CD4-positive, CD25-positive, alpha-beta regulatory T cell (primary cell): ENCODE data around the gene HTR1A. TPM values are rescaled to one million over a fixed set of nuclear protein-coding genes. Genes with fewer than 3 reads are reported as not detected.

Source experiments
- ATAC-seq, 2 donors: fragments of 150-1000 bp; cut with Tn5 transposase; one replicate each; pipeline ENCODE4 v1.10.0; 2021; ENCODE audit warnings: low read depth in 2 of 2, moderate number of reproducible peaks in 2 of 2, moderate library complexity in 1 of 2
- DNase-seq, 3 donors: peaks; one replicate each; pipeline versions ENCODE4 v3.0.0 to v3.0.0-alpha.2; 2012 to 2022; ENCODE audit warnings: mixed read lengths in 1 of 3
- H3K27ac ChIP-seq: one replicate; pipeline ENCODE4 v1.7.0; 2013; ENCODE audit warnings: mild to moderate bottlenecking, low read length; ENCODE audit not compliant: insufficient read depth, poor library complexity, severe bottlenecking
- H3K27me3 ChIP-seq: one replicate; pipeline ENCODE4 v1.7.0; 2013; ENCODE audit warnings: low read length; ENCODE audit not compliant: control insufficient read depth, insufficient read depth
- H3K36me3 ChIP-seq: one replicate; pipeline ENCODE4 v1.7.0; 2013; ENCODE audit warnings: mild to moderate bottlenecking, low read length, moderate library complexity; ENCODE audit not compliant: control insufficient read depth, insufficient read depth
- H3K4me1 ChIP-seq: 2 replicates; pipeline ENCODE4 v1.7.0; 2013; ENCODE audit warnings: mild to moderate bottlenecking, low read length; ENCODE audit not compliant: insufficient read depth, control insufficient read depth, poor library complexity, severe bottlenecking
- H3K4me3 ChIP-seq: one replicate; pipeline ENCODE4 v1.7.0; 2013; ENCODE audit warnings: low read depth, mild to moderate bottlenecking, low read length, moderate library complexity
- H3K9me3 ChIP-seq, 2 experiments: 1 replicate in 1 of 2; 2 replicates in 1 of 2; pipeline ENCODE4 v1.7.0; 2013; ENCODE audit warnings: low read length in 2 of 2, mild to moderate bottlenecking in 1 of 2, moderate library complexity in 1 of 2; ENCODE audit not compliant: control insufficient read depth in 2 of 2
- H3K27ac Mint-ChIP-seq, 3 donors: one replicate each; pipeline ENCODE4 v1.8.0; 2020 to 2022; ENCODE audit warnings: mild to moderate bottlenecking in 3 of 3, mixed read lengths in 3 of 3, moderate library complexity in 2 of 3
- H3K27me3 Mint-ChIP-seq: one replicate; pipeline ENCODE4 v1.8.0; 2022; ENCODE audit warnings: mild to moderate bottlenecking, mixed read lengths
- H3K36me3 Mint-ChIP-seq: one replicate; pipeline ENCODE4 v1.8.0; 2020; ENCODE audit warnings: mixed read lengths
- H3K4me1 Mint-ChIP-seq, 4 donors: one replicate each; pipeline ENCODE4 v1.8.0; 2020 to 2022; ENCODE audit warnings: mixed read lengths in 4 of 4, mild to moderate bottlenecking in 1 of 4
- H3K4me3 Mint-ChIP-seq, 4 donors: one replicate each; pipeline ENCODE4 v1.8.0; 2020 to 2022; ENCODE audit warnings: mild to moderate bottlenecking in 4 of 4, mixed read lengths in 4 of 4, moderate library complexity in 3 of 4
- H3K9me3 Mint-ChIP-seq, 7 donors: one replicate each; pipeline ENCODE4 v1.8.0; 2020 to 2022; ENCODE audit warnings: mixed read lengths in 7 of 7, mild to moderate bottlenecking in 3 of 7, moderate library complexity in 2 of 7
- polyA plus RNA-seq, 4 donors: library from polyadenylated mRNA; unstranded; fragments of 300-500 nt; fragmentation: Illumina TruSeq; gene quantifications; one replicate each; pipeline ENCODE4 v1.2.3, GENCODE V29; 2021
- total RNA-seq: library from RNA; stranded (reverse); gene quantifications from one replicate; pipeline ENCODE4 v1.2.3, GENCODE V29; 2022

The HTR1A gene
- total and polyA plus RNA-seq, 5 donors from 2014 or later: not detected

GRCh38 chr5:63928451-63928850 is 33.8 kb downstream of the HTR1A start:
- H3K4me3 ChIP-seq: no peak overlapping the region
- Mint-ChIP-seq H3K27me3 (no peaks in the 10 kb centered on the region), H3K27ac (no peak overlapping the region), H3K36me3 (no peaks in the 10 kb centered on the region), H3K9me3 (peaks cover 3 to 8% (median 7%) of the 10 kb centered on the region in 7 donors), H3K4me3 (no peak overlapping the region), H3K4me1 (no peaks in the 10 kb centered on the region)
- DNase-seq (no peak), ATAC-seq (no peak)
- peaks cover 0 to 2% of the 10 kb centered on the region in 2 experiments for H3K9me3 ChIP-seq
- H3K27me3 ChIP-seq: no peaks in the 10 kb centered on the region
- no peaks in the 10 kb centered on the region for H3K36me3 ChIP-seq
- no peak overlapping the region for H3K27ac ChIP-seq
- no peaks in the 10 kb centered on the region for H3K4me1 ChIP-seq

DNA sequence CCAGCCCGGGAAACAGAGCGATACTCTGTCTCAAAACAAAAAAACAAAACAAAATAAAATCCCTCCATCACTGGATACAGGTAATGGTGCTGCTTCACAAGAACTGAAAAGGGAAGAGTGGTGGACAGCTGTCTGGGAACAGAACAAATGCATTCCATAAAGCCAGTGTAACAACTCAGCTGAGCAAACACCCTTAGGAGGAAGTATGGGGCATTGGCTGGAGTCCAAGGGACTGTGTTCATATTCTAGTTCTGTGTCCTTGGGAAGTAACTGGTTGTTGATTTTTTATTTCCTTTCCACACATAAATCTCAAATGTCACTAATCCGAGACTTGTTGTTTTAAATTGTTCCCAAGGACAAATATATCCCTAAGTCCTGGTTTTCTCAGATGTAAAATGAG is 38.3 kb downstream of the HTR1A start:
- Histone ChIP-seq H3K27me3 (no peaks in the 10 kb centered on the region), H3K36me3 (no peaks in the 10 kb centered on the region), H3K27ac (no peak overlapping the region), H3K9me3 (peaks cover 0 to 6% of the 10 kb centered on the region in 2 experiments), H3K4me3 (no peak overlapping the region), H3K4me1 (no peaks in the 10 kb centered on the region)
- no peak overlapping the region for H3K4me3 Mint-ChIP-seq
- H3K36me3 Mint-ChIP-seq: no peaks in the 10 kb centered on the region
- no peaks in the 10 kb centered on the region for H3K4me1 Mint-ChIP-seq
- ATAC-seq (no peak), DNase-seq (no peak)
- no peak overlapping the region for H3K27ac Mint-ChIP-seq
- peaks cover 3 to 16% (median 7%) of the 10 kb centered on the region in 7 donors for H3K9me3 Mint-ChIP-seq
- H3K27me3 Mint-ChIP-seq: no peaks in the 10 kb centered on the region

DNA sequence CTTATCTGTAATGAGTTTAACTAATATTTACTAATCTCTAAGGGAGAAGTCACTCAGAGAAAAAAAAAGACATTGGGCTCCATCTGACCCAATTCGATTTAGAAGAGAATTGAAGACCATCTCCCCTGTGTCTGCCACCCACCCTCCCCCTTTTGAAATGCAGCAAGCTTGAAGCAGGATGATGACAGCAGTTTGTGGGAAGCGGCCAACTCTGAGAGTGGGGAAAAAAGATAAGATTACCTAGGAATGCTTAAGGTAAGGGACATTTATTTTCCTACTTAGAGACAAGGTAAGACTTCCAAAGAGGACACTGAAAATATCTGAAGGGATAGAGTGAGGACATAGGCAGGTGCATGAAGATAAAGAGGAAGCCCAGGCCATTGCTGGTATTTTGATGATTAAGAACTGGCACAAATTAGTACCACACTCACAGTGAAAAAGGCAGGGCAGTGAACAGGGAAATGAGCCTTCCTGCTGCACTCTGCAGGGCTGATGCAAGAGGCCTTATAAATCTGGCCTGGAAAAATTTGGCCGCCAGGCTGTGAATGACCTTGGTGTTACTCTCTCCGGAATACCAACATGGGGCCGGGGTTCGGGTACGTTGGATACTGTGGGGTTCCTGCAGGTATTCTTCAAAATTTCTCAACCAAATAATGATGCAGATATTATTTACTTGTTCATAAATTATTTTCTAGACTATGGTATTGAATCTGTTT is 42.3 kb downstream of the HTR1A start:
- no peak overlapping the region for H3K4me3 ChIP-seq
- peaks cover 0 to 6% of the 10 kb centered on the region in 2 experiments for H3K9me3 ChIP-seq
- no peaks in the 10 kb centered on the region for H3K27me3 ChIP-seq
- no peak overlapping the region for H3K27ac Mint-ChIP-seq
- DNase-seq: no peak
- ATAC-seq: no peak
- H3K36me3 Mint-ChIP-seq: no peaks in the 10 kb centered on the region
- H3K36me3 ChIP-seq: no peaks in the 10 kb centered on the region
- no peak overlapping the region for H3K4me3 Mint-ChIP-seq
- H3K27me3 Mint-ChIP-seq: no peaks in the 10 kb centered on the region
- no peak overlapping the region for H3K27ac ChIP-seq
- no peaks in the 10 kb centered on the region for H3K4me1 ChIP-seq
- H3K9me3 Mint-ChIP-seq: peaks cover 0 to 13% (median 6%) of the 10 kb centered on the region in 7 donors
- no peaks in the 10 kb centered on the region for H3K4me1 Mint-ChIP-seq

GRCh38 chr5:63916786-63917185 is 45.5 kb downstream of the HTR1A start:
- no peak overlapping the region for H3K27ac Mint-ChIP-seq
- H3K4me1 Mint-ChIP-seq: no peaks in the 10 kb centered on the region
- ATAC-seq (no peak), DNase-seq (no peak)
- Histone ChIP-seq H3K9me3 (peaks cover 0 to 3% of the 10 kb centered on the region in 2 experiments), H3K27me3 (no peaks in the 10 kb centered on the region), H3K4me3 (no peak overlapping the region), H3K27ac (no peak overlapping the region), H3K4me1 (no peaks in the 10 kb centered on the region), H3K36me3 (no peaks in the 10 kb centered on the region)
- no peaks in the 10 kb centered on the region for H3K27me3 Mint-ChIP-seq
- H3K36me3 Mint-ChIP-seq: no peaks in the 10 kb centered on the region
- H3K9me3 Mint-ChIP-seq: peaks cover 0 to 17% (median 6%) of the 10 kb centered on the region in 7 donors
- H3K4me3 Mint-ChIP-seq: no peak overlapping the region

DNA sequence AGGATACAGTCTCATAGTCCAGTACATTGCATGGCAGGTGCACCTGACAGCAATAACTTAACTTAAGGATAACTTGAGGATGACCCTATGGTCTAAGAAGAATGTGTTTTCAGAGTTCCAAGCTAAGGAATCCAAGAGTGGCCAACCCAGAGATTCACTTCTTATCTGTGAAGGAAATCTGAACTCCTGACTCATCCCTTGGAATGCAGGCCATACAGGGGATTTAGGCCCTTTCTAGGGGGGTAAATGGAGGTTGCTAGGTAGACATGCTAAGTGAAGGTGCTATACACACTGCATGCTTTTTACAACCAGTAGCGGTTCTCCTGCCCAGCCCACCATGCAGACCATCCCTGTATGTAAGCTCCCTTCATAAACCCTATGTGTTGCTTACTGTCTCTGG is 50.4 kb downstream of the HTR1A start:
- ATAC-seq (no peak), DNase-seq (no peak)
- H3K9me3 ChIP-seq: peaks cover 0 to 3% of the 10 kb centered on the region in 2 experiments
- H3K27ac ChIP-seq: no peak overlapping the region
- no peak overlapping the region for H3K27ac Mint-ChIP-seq
- no peaks in the 10 kb centered on the region for H3K4me1 Mint-ChIP-seq
- no peaks in the 10 kb centered on the region for H3K27me3 ChIP-seq
- no peak overlapping the region for H3K4me3 Mint-ChIP-seq
- H3K4me1 ChIP-seq: no peaks in the 10 kb centered on the region
- no peaks in the 10 kb centered on the region for H3K36me3 Mint-ChIP-seq
- H3K27me3 Mint-ChIP-seq: no peaks in the 10 kb centered on the region
- H3K9me3 Mint-ChIP-seq: peaks cover 0 to 16% (median 7%) of the 10 kb centered on the region in 7 donors
- no peak overlapping the region for H3K4me3 ChIP-seq
- no peaks in the 10 kb centered on the region for H3K36me3 ChIP-seq

Other genes with a start within 250 kb of the HTR1A start
- not detected for gene RNF180, start 203.4 kb upstream of the HTR1A start, total RNA-seq
- not detected for gene RNF180, start 203.4 kb upstream of the HTR1A start, polyA plus RNA-seq